Measurements from ENCODE around the gene PERM1. TPM values are rescaled to one million over a fixed set of nuclear protein-coding genes. Genes with fewer than 3 reads are reported as not detected.

PERM1 gene
- total and polyA plus RNA-seq, 9 of the 15 experiments (the other 6 are each of a cell fraction or from before 2014, with no cell fraction given), result not detected

- no peak for TF ChIP-seq HDAC8 (tag; IDR thresholded peaks at IDR 0.05)
- no peak for TF ChIP-seq MLLT1 (IDR thresholded peaks at IDR 0.05)
- TF ChIP-seq RBM17 (IDR thresholded peaks at IDR 0.05; ENCODE audit: borderline replicate concordance, low read depth, low read length), result no peak
- no peak for TF ChIP-seq E2F5 (CRISPR knock-in tag; IDR thresholded peaks at IDR 0.05)
- TF ChIP-seq ZFP30 (CRISPR knock-in tag; IDR thresholded peaks at IDR 0.05; ENCODE audit: borderline replicate concordance), result no peak
- TF ChIP-seq ARID3B (CRISPR knock-in tag; IDR thresholded peaks at IDR 0.05; ENCODE audit: borderline replicate concordance), result no peak
- no peak for TF ChIP-seq NCOA1 (IDR thresholded peaks at IDR 0.05; ENCODE audit: low read depth)
- TF ChIP-seq KLF16 (IDR thresholded peaks at IDR 0.05), result no peak
- TF ChIP-seq SREBF2 (CRISPR knock-in tag; IDR thresholded peaks at IDR 0.05), result no peak
- TF ChIP-seq CHD1 (IDR thresholded peaks at IDR 0.05; ENCODE audit: low read length), result peak; percentile 35
- TF ChIP-seq ZNF436 (CRISPR knock-in tag; IDR thresholded peaks at IDR 0.05), result no peak; the same call in 1 of the 2 replicates
- TF ChIP-seq THRB (CRISPR knock-in tag; conservative IDR thresholded peaks at IDR 0.05), result no peak
- no peak for TF ChIP-seq THRAP3 (IDR thresholded peaks at IDR 0.05; ENCODE audit: borderline replicate concordance)
- no peak for TF ChIP-seq NCOA6 (IDR thresholded peaks at IDR 0.05)
- TF ChIP-seq FOXP1 (CRISPR knock-in tag; IDR thresholded peaks at IDR 0.05), result no peak; the same call in 1 of the 2 replicates
- TF ChIP-seq ZBTB26 (CRISPR knock-in tag; IDR thresholded peaks at IDR 0.05), result no peak
- peak; percentile 71 for TF ChIP-seq MXD1 (CRISPR knock-in tag; IDR thresholded peaks at IDR 0.05; ENCODE audit: borderline replicate concordance, poor library complexity, severe bottlenecking)
- TF ChIP-seq NFRKB (IDR thresholded peaks at IDR 0.05; ENCODE audit: low read depth), result no peak
- TF ChIP-seq MYNN (IDR thresholded peaks at IDR 0.05), result no peak
- 0 out of 2 replicates have a peak, but pooled peaks have one; percentile 23 for TF ChIP-seq MYNN (CRISPR knock-in tag; IDR thresholded peaks at IDR 0.05)
- TF ChIP-seq CTBP1 (IDR thresholded peaks at IDR 0.05; ENCODE audit: borderline replicate concordance), result 0 out of 2 replicates have a peak, but pooled peaks have one; percentile 14
- TF ChIP-seq MBD2 (IDR thresholded peaks at IDR 0.05; ENCODE audit: borderline replicate concordance, low read depth), result peak; percentile 65
Measured at GRCh38 chr1:958823-959730, 22.8 kb downstream of the PERM1 start, which contains the start of gene NOC2L (continued).

All from K562 (cell line).